GM18520 (cell line): ENCODE data around the gene ZKSCAN8.

ENCODE experiments used
- ATAC-seq: cut with Tn5 transposase; IDR thresholded peaks from one replicate; pipeline ENCODE4 v1.9.1; 2021; ENCODE audit not compliant: unreplicated experiment

The ZKSCAN8 gene

GRCh38 chr6:28206527-28206926 lies 64.8 kb downstream of the ZKSCAN8 start:
- no peak for ATAC-seq

GRCh38 chr6:28206928-28207509 lies 65.3 kb downstream of the ZKSCAN8 start:
- ATAC-seq, result no peak

- no peak for ATAC-seq
Observed at GRCh38 chr6:28207510-28208110, 65.9 kb downstream of the ZKSCAN8 start.

- no peak for ATAC-seq
Observed at GRCh38 chr6:28208111-28208659, 66.5 kb downstream of the ZKSCAN8 start.
